Measurements from ENCODE around the gene PPM1D. TPM values are rescaled to one million over a fixed set of nuclear protein-coding genes. Genes with fewer than 3 reads are reported as not detected.

The PPM1D gene
- total RNA-seq, 1 experiment from 2014 or later, result 17.9 TPM

DNA sequence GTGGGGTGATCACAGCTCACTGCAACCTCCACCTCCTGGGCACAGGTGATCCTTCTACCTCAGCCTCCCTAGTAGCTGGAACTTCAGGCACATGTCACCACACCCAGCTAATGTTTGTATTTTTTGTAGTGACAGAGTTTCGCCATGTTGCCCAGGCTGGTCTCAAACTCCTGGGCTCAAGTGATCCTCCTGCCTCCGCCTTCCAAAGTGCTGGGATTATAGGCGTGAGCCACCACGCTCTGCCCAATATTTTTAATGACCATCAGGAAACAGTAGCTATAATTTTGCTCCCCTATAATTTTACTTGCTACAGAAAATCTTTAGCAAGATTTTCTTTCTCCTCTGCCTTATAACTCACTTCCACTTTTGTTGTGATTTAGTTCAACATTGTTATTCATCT lies 44.2 kb upstream of the PPM1D start:
- H3K9me3 ChIP-seq, result peaks cover 21% of the 10 kb centered on the region
- no peak overlapping the region for H3K4me3 Mint-ChIP-seq (ENCODE audit: unreplicated experiment)
- H3K4me1 ChIP-seq, result no peaks in the 10 kb centered on the region
- no peak for TF ChIP-seq CTCF (IDR thresholded peaks at IDR 0.05; ENCODE audit: insufficient read depth in 1 of 2, low read depth in 1 of 2, low read length in 1 of 2, severe bottlenecking in 1 of 2, unreplicated experiment in 1 of 2)
- H3K27me3 Mint-ChIP-seq (ENCODE audit: insufficient read depth, unreplicated experiment), result no peaks in the 10 kb centered on the region
- POLR2A ChIA-PET, result interaction anchor here (0.6 kb wide), 1 partner anchor 13 kb away, joined by 5 read pairs; no protein-coding TSS in a partner anchor
- no TSS peak for BruUV-seq (replicated peaks)
- DNase-seq, result no peak
- H3K36me3 Mint-ChIP-seq (ENCODE audit: insufficient read depth, unreplicated experiment), result peaks cover 6% of the 10 kb centered on the region
- H3K4me3 ChIP-seq (ENCODE audit: low read depth, low read length), result no peak overlapping the region
- H3K27ac Mint-ChIP-seq (ENCODE audit: unreplicated experiment), result no peak overlapping the region
- intact Hi-C loops (cut with micrococcal nuclease; ENCODE audit: unreplicated experiment), result no loop called here
- CTCF ChIA-PET, result no interaction called here
- H3K4me1 Mint-ChIP-seq (ENCODE audit: low read depth, unreplicated experiment), result no peaks in the 10 kb centered on the region
- H3K36me3 ChIP-seq (ENCODE audit: control insufficient read depth, insufficient read depth, low read length), result no peaks in the 10 kb centered on the region
- H3K27me3 ChIP-seq (replicated peaks; ENCODE audit: control insufficient read depth, insufficient read depth, low read length), result no peaks in the 10 kb centered on the region
- H3K9me3 Mint-ChIP-seq (ENCODE audit: unreplicated experiment), result peaks cover 36% of the 10 kb centered on the region

DNA sequence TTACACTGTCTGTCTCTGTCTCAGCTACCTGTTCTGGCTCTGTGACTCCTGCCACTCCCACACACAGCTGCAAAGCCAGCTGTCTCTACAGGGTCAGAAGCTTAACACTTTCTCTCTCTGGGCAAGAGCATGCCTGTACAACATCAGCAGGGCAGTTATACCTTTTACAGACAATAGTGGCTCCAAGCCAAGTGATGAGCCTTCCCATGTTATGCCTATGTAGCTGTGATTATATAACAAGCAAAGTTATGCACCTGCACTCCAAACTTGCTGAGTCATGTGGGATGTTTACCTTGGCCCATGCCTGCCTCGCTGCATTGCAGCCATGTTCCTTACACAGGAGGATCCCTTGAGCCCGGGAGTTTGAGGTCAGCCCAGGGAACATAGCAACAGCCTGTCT lies 42.2 kb upstream of the PPM1D start:
- ChIA-PET POLR2A (no interaction called here), CTCF (no interaction called here)
- no TSS peak for BruUV-seq (replicated peaks)
- Mint-ChIP-seq H3K9me3 (ENCODE audit: unreplicated experiment) (peaks cover 36% of the 10 kb centered on the region), H3K36me3 (ENCODE audit: insufficient read depth, unreplicated experiment) (peaks cover 4% of the 10 kb centered on the region), H3K27ac (ENCODE audit: unreplicated experiment) (no peak overlapping the region), H3K27me3 (ENCODE audit: insufficient read depth, unreplicated experiment) (no peaks in the 10 kb centered on the region), H3K4me3 (ENCODE audit: unreplicated experiment) (no peak overlapping the region), H3K4me1 (ENCODE audit: low read depth, unreplicated experiment) (no peaks in the 10 kb centered on the region)
- TF ChIP-seq CTCF (IDR thresholded peaks at IDR 0.05; ENCODE audit: insufficient read depth in 1 of 2, low read depth in 1 of 2, low read length in 1 of 2, severe bottlenecking in 1 of 2, unreplicated experiment in 1 of 2), result no peak
- Histone ChIP-seq H3K4me1 (no peaks in the 10 kb centered on the region), H3K36me3 (ENCODE audit: control insufficient read depth, insufficient read depth, low read length) (no peaks in the 10 kb centered on the region), H3K9me3 (peaks cover 21% of the 10 kb centered on the region), H3K4me3 (ENCODE audit: low read depth, low read length) (no peak overlapping the region), H3K27me3 (replicated peaks; ENCODE audit: control insufficient read depth, insufficient read depth, low read length) (no peaks in the 10 kb centered on the region)
- DNase-seq, result no peak
- intact Hi-C loops (cut with micrococcal nuclease; ENCODE audit: unreplicated experiment), result no loop called here

DNA sequence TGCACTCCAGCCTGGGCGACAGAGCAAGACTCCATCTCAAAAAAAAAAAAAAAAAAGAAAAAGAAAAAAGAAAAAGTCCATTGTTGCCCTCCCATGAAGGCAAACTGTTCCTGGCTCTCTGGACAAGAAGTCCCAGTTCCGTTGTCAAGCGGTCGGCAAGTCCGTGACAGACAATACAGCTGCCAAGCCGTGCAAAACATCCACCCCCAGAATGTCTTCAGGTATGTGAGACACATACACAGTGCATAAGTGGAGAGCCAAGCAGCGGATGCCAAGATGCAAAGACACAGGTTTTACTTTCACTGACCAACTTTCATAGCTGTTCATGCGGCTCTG lies 40.4 kb upstream of the PPM1D start:
- TF ChIP-seq CTCF (IDR thresholded peaks at IDR 0.05; ENCODE audit: insufficient read depth in 1 of 2, low read depth in 1 of 2, low read length in 1 of 2, severe bottlenecking in 1 of 2, unreplicated experiment in 1 of 2), result no peak
- Histone ChIP-seq H3K4me1 (no peaks in the 10 kb centered on the region), H3K27me3 (replicated peaks; ENCODE audit: control insufficient read depth, insufficient read depth, low read length) (no peaks in the 10 kb centered on the region), H3K36me3 (ENCODE audit: control insufficient read depth, insufficient read depth, low read length) (no peaks in the 10 kb centered on the region), H3K9me3 (peaks cover 17% of the 10 kb centered on the region), H3K4me3 (ENCODE audit: low read depth, low read length) (no peak overlapping the region)
- Mint-ChIP-seq H3K9me3 (ENCODE audit: unreplicated experiment) (peaks cover 36% of the 10 kb centered on the region), H3K4me3 (ENCODE audit: unreplicated experiment) (no peak overlapping the region), H3K4me1 (ENCODE audit: low read depth, unreplicated experiment) (no peaks in the 10 kb centered on the region), H3K27ac (ENCODE audit: unreplicated experiment) (no peak overlapping the region), H3K27me3 (ENCODE audit: insufficient read depth, unreplicated experiment) (no peaks in the 10 kb centered on the region), H3K36me3 (ENCODE audit: insufficient read depth, unreplicated experiment) (no peaks in the 10 kb centered on the region)
- ChIA-PET POLR2A (no interaction called here), CTCF (no interaction called here)
- BruUV-seq (replicated peaks), result no TSS peak
- no peak for DNase-seq
- intact Hi-C loops (cut with micrococcal nuclease; ENCODE audit: unreplicated experiment), result no loop called here
